CD8-positive, alpha-beta memory T cell (primary cell): Measurements from ENCODE around the gene BCAR1. TPM values are rescaled to one million over a fixed set of nuclear protein-coding genes. Genes with fewer than 3 reads are reported as not detected.

Experiments used
- CTCF ChIA-PET: fragments of 350-600 bp; sonication (Branson Sonifier 250); formaldehyde crosslinking; loops from one replicate; lab custom pipeline; 2021; ENCODE audit warnings: antibody characterized with exemption; lab: Charles Lee
- POLR2A ChIA-PET: fragments of 350-600 bp; sonication (Branson Sonifier 250); formaldehyde crosslinking; loops from one replicate; lab custom pipeline; 2021; ENCODE audit warnings: antibody characterized with exemption; lab: Charles Lee
- DNase-seq, 5 donors: peaks; one replicate each; pipeline versions ENCODE4 v3.0.0 to v3.0.0-alpha.2; 2020 to 2022; ENCODE audit warnings: mixed read lengths in 1 of 5
- H3K27ac ChIP-seq: one replicate; pipeline ENCODE4 v1.7.0; 2013; ENCODE audit warnings: low read depth, mild to moderate bottlenecking, low read length, moderate library complexity
- H3K27me3 ChIP-seq: 2 replicates; pipeline ENCODE4 v1.7.0; 2013; ENCODE audit warnings: low read length, mild to moderate bottlenecking; ENCODE audit not compliant: insufficient read depth, poor library complexity, severe bottlenecking
- H3K36me3 ChIP-seq: 2 replicates; pipeline ENCODE4 v1.7.0; 2013; ENCODE audit warnings: mild to moderate bottlenecking, low read length, moderate library complexity; ENCODE audit not compliant: insufficient read depth
- H3K4me1 ChIP-seq: 2 replicates; pipeline ENCODE4 v1.7.0; 2013; ENCODE audit warnings: mild to moderate bottlenecking, low read length, moderate library complexity; ENCODE audit not compliant: insufficient read depth
- H3K4me3 ChIP-seq: 2 replicates; pipeline ENCODE4 v1.7.0; 2013; ENCODE audit warnings: mild to moderate bottlenecking, low read length
- H3K9me3 ChIP-seq: 2 replicates; pipeline ENCODE4 v1.7.0; 2013; ENCODE audit warnings: mild to moderate bottlenecking, low read length
- H3K27ac Mint-ChIP-seq, 8 donors: one replicate each; pipeline ENCODE4 v1.8.0; 2020 to 2021; ENCODE audit warnings: mixed read lengths in 8 of 8, mild to moderate bottlenecking in 6 of 8, inconsistent platforms in 3 of 8, moderate library complexity in 3 of 8
- H3K27me3 Mint-ChIP-seq, 2 donors: one replicate each; pipeline ENCODE4 v1.8.0; 2020 to 2021; ENCODE audit warnings: mixed read lengths in 2 of 2, mild to moderate bottlenecking in 1 of 2, moderate library complexity in 1 of 2
- H3K36me3 Mint-ChIP-seq, 3 donors: one replicate each; pipeline ENCODE4 v1.8.0; 2020 to 2021; ENCODE audit warnings: mixed read lengths in 3 of 3, inconsistent platforms in 1 of 3, mild to moderate bottlenecking in 1 of 3
- H3K4me1 Mint-ChIP-seq, 3 donors: one replicate each; pipeline ENCODE4 v1.8.0; 2020 to 2021; ENCODE audit warnings: mixed read lengths in 3 of 3, inconsistent platforms in 1 of 3, mild to moderate bottlenecking in 1 of 3
- H3K4me3 Mint-ChIP-seq, 7 donors: one replicate each; pipeline ENCODE4 v1.8.0; 2020 to 2021; ENCODE audit warnings: mixed read lengths in 7 of 7, mild to moderate bottlenecking in 6 of 7, moderate library complexity in 4 of 7, inconsistent platforms in 2 of 7
- H3K9me3 Mint-ChIP-seq, 5 donors: one replicate each; pipeline ENCODE4 v1.8.0; 2020 to 2022; ENCODE audit warnings: mixed read lengths in 5 of 5, mild to moderate bottlenecking in 3 of 5, moderate library complexity in 2 of 5, inconsistent platforms in 1 of 5
- polyA plus RNA-seq: library from polyadenylated mRNA; unstranded; fragments of 300-500 nt; fragmentation: Illumina TruSeq; gene quantifications from one replicate; pipeline ENCODE4 v1.2.3, GENCODE V29; 2021
- total RNA-seq, 2 experiments: library from RNA; stranded (reverse); gene quantifications; one replicate each; pipeline ENCODE4 v1.2.3, GENCODE V29; 2021

Gene BCAR1
- total and polyA plus RNA-seq, 3 experiments from 2014 or later, result 0.88 to 0.95 TPM; not detected in 1

- Histone ChIP-seq H3K4me1 (no peaks in the 10 kb centered on the region), H3K36me3 (no peaks in the 10 kb centered on the region), H3K9me3 (no peaks in the 10 kb centered on the region), H3K27me3 (peaks cover 22% of the 10 kb centered on the region), H3K27ac (no peak overlapping the region), H3K4me3 (no peak overlapping the region)
- Mint-ChIP-seq H3K27ac (no peak overlapping the region), H3K4me3 (no peak overlapping the region), H3K27me3 (peaks cover 33 to 50% of the 10 kb centered on the region in 2 donors), H3K4me1 (peaks cover 4 to 12% (median 9%) of the 10 kb centered on the region in 3 donors), H3K36me3 (no peaks in the 10 kb centered on the region), H3K9me3 (peaks cover 0 to 1% (median 0%) of the 10 kb centered on the region in 5 donors)
- DNase-seq, result no peak
- POLR2A ChIA-PET, result no interaction called here
- CTCF ChIA-PET, result no interaction called here
Observed at GRCh38 chr16:75263291-75263962, 12.0 kb upstream of the BCAR1 start.

GRCh38 chr16:75262800-75263127, 11.3 kb upstream of the BCAR1 start:
- Histone ChIP-seq H3K36me3 (no peaks in the 10 kb centered on the region), H3K27ac (no peak overlapping the region), H3K4me1 (no peaks in the 10 kb centered on the region), H3K27me3 (peaks cover 22% of the 10 kb centered on the region), H3K4me3 (no peak overlapping the region), H3K9me3 (no peaks in the 10 kb centered on the region)
- peaks cover 33 to 57% of the 10 kb centered on the region in 2 donors for H3K27me3 Mint-ChIP-seq
- CTCF ChIA-PET, result no interaction called here
- DNase-seq, result no peak
- peaks cover 4 to 12% (median 9%) of the 10 kb centered on the region in 3 donors for H3K4me1 Mint-ChIP-seq
- peak overlapping the region in 1 of 8 donors; percentile 34 for H3K27ac Mint-ChIP-seq
- no peaks in the 10 kb centered on the region for H3K36me3 Mint-ChIP-seq
- POLR2A ChIA-PET, result no interaction called here
- no peak overlapping the region for H3K4me3 Mint-ChIP-seq
- H3K9me3 Mint-ChIP-seq, result peaks cover 0 to 1% (median 0%) of the 10 kb centered on the region in 5 donors

GRCh38 chr16:75262104-75262799, 10.8 kb upstream of the BCAR1 start:
- Histone ChIP-seq H3K9me3 (no peaks in the 10 kb centered on the region), H3K4me1 (no peaks in the 10 kb centered on the region), H3K4me3 (no peak overlapping the region), H3K36me3 (no peaks in the 10 kb centered on the region), H3K27me3 (peaks cover 22% of the 10 kb centered on the region), H3K27ac (no peak overlapping the region)
- Mint-ChIP-seq H3K27ac (peak overlapping the region in 1 of 8 donors; percentile 34), H3K36me3 (no peaks in the 10 kb centered on the region), H3K4me1 (peaks cover 4 to 12% (median 9%) of the 10 kb centered on the region in 3 donors), H3K4me3 (no peak overlapping the region), H3K9me3 (peaks cover 0 to 1% (median 0%) of the 10 kb centered on the region in 5 donors), H3K27me3 (peaks cover 33 to 58% of the 10 kb centered on the region in 2 donors)
- POLR2A ChIA-PET, result no interaction called here
- CTCF ChIA-PET, result interaction anchor here (1.3 kb wide), 1 partner anchor 29 kb away, joined by 3 read pairs; no protein-coding TSS in a partner anchor
- no peak for DNase-seq

GRCh38 chr16:75261590-75262078, 10.2 kb upstream of the BCAR1 start:
- no peaks in the 10 kb centered on the region for H3K36me3 Mint-ChIP-seq
- CTCF ChIA-PET, result interaction anchor here (1.3 kb wide), 1 partner anchor 28 kb away, joined by 3 read pairs; no protein-coding TSS in a partner anchor
- peaks cover 20% of the 10 kb centered on the region for H3K27me3 ChIP-seq
- peaks cover 0 to 1% (median 0%) of the 10 kb centered on the region in 5 donors for H3K9me3 Mint-ChIP-seq
- no peaks in the 10 kb centered on the region for H3K4me1 ChIP-seq
- no peak for DNase-seq
- H3K4me3 Mint-ChIP-seq, result no peak overlapping the region
- H3K4me1 Mint-ChIP-seq, result peaks cover 4 to 12% (median 9%) of the 10 kb centered on the region in 3 donors
- POLR2A ChIA-PET, result no interaction called here
- no peaks in the 10 kb centered on the region for H3K9me3 ChIP-seq
- no peaks in the 10 kb centered on the region for H3K36me3 ChIP-seq
- no peak overlapping the region for H3K4me3 ChIP-seq
- peaks cover 31 to 64% of the 10 kb centered on the region in 2 donors for H3K27me3 Mint-ChIP-seq
- H3K27ac Mint-ChIP-seq, result no peak overlapping the region
- H3K27ac ChIP-seq, result no peak overlapping the region

- Histone ChIP-seq H3K4me3 (no peak overlapping the region), H3K27ac (no peak overlapping the region), H3K9me3 (no peaks in the 10 kb centered on the region), H3K36me3 (no peaks in the 10 kb centered on the region), H3K4me1 (no peaks in the 10 kb centered on the region), H3K27me3 (peaks cover 16% of the 10 kb centered on the region)
- Mint-ChIP-seq H3K4me1 (peaks cover 0 to 9% (median 6%) of the 10 kb centered on the region in 3 donors), H3K9me3 (no peaks in the 10 kb centered on the region), H3K27me3 (peaks cover 27 to 60% of the 10 kb centered on the region in 2 donors), H3K27ac (no peak overlapping the region), H3K4me3 (no peak overlapping the region), H3K36me3 (no peaks in the 10 kb centered on the region)
- ChIA-PET POLR2A (no interaction called here), CTCF (interaction anchor here (1.3 kb wide), 1 partner anchor 27 kb away, joined by 3 read pairs; no protein-coding TSS in a partner anchor)
- no peak for DNase-seq
Observed at GRCh38 chr16:75260851-75261589, 9.6 kb upstream of the BCAR1 start.

- no peak overlapping the region for H3K4me3 Mint-ChIP-seq
Observed at GRCh38 chr16:75258807-75259141, 7.3 kb upstream of the BCAR1 start.

GRCh38 chr16:75257886-75258806, 6.7 kb upstream of the BCAR1 start:
- POLR2A ChIA-PET, result no interaction called here
- peaks cover 26 to 59% of the 10 kb centered on the region in 2 donors for H3K27me3 Mint-ChIP-seq
- Histone ChIP-seq H3K4me1 (no peaks in the 10 kb centered on the region), H3K9me3 (no peaks in the 10 kb centered on the region), H3K36me3 (no peaks in the 10 kb centered on the region), H3K27ac (no peak overlapping the region), H3K4me3 (no peak overlapping the region), H3K27me3 (peaks cover 8% of the 10 kb centered on the region)
- DNase-seq, result no peak
- no peak overlapping the region for H3K27ac Mint-ChIP-seq
- no peaks in the 10 kb centered on the region for H3K36me3 Mint-ChIP-seq
- no peaks in the 10 kb centered on the region for H3K4me1 Mint-ChIP-seq
- no peak overlapping the region for H3K4me3 Mint-ChIP-seq
- CTCF ChIA-PET, result no interaction called here
- no peaks in the 10 kb centered on the region for H3K9me3 Mint-ChIP-seq

More at GRCh38 chr16:75258807-75259141, 7.3 kb upstream of the BCAR1 start:
- H3K4me3 ChIP-seq, result no peak overlapping the region
- ChIA-PET CTCF (no interaction called here), POLR2A (no interaction called here)
- no peak overlapping the region for H3K27ac ChIP-seq
- no peaks in the 10 kb centered on the region for H3K36me3 ChIP-seq
- H3K27me3 ChIP-seq, result peaks cover 10% of the 10 kb centered on the region
- DNase-seq, result no peak
- Mint-ChIP-seq H3K4me1 (no peaks in the 10 kb centered on the region), H3K27ac (no peak overlapping the region), H3K36me3 (no peaks in the 10 kb centered on the region), H3K27me3 (peaks cover 27 to 59% of the 10 kb centered on the region in 2 donors), H3K9me3 (no peaks in the 10 kb centered on the region)
- no peaks in the 10 kb centered on the region for H3K4me1 ChIP-seq
- H3K9me3 ChIP-seq, result no peaks in the 10 kb centered on the region
